ENCODE measurements around the gene PRKCB.
A peak's percentile ranks its signal among the peaks of the same experiment; 100 is the strongest.
"Not testable (repeated sequence)": the region's sequence is repeated elsewhere in the genome, so short reads cannot be mapped to it uniquely, and the experiment has no call there.

PRKCB gene

GRCh38 chr16:24023621-24024020, 187.8 kb downstream of the PRKCB start:
- peak in 1 of 2 experiments; percentile 6 for DNase-seq
- no peak for TF ChIP-seq GATA1 (IDR thresholded peaks at IDR 0.05; ENCODE audit: low read depth, low read length)
- TF ChIP-seq POLR2A (IDR thresholded peaks at IDR 0.05; ENCODE audit: low read length): no peak

DNA sequence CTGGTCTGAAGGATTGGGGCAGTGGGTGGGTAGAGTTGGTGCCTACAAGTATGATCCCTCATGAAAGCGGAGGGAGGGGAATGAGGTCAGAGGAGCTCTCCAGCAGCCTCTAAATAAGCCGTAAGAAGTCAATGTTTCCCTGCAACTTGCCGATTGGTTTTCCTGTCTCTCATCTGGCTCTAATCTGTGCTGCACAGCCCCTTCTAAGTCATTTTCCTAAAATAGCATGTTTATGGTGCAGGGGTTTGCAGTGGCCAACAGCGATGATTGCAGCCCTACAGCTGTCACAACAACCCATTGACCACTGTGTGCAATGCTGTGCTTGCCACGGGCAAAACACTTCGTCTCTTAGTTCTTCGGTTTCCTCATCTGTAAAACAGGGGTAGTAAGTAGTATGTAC, 189.2 kb downstream of the PRKCB start:
- no peak for DNase-seq
- TF ChIP-seq POLR2A (IDR thresholded peaks at IDR 0.05; ENCODE audit: low read length): no peak
- TF ChIP-seq GATA1 (IDR thresholded peaks at IDR 0.05; ENCODE audit: low read depth, low read length): no peak

DNA sequence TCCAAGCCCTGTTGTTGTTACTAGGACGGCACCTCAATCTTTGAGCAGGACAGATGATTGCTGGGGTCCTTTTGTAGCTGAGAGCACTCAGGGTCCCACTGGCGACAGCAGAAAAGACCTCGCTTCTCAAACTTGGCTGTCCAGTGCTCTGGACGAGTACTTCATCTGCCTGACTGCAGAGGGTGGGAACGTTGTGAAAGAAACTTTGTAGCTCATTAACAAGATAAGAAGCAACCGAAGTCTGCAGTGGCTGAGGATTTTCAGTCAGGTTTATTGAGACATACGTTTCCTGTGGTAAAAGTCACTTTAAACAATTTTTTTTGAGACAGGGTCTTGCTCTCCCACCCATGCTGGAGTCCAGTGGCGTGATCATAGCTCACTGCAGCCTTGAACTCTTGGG, 191.7 kb downstream of the PRKCB start:
- TF ChIP-seq GATA1 (IDR thresholded peaks at IDR 0.05; ENCODE audit: low read depth, low read length) (no peak), POLR2A (IDR thresholded peaks at IDR 0.05; ENCODE audit: low read length) (no peak)
- DNase-seq: no peak

DNA sequence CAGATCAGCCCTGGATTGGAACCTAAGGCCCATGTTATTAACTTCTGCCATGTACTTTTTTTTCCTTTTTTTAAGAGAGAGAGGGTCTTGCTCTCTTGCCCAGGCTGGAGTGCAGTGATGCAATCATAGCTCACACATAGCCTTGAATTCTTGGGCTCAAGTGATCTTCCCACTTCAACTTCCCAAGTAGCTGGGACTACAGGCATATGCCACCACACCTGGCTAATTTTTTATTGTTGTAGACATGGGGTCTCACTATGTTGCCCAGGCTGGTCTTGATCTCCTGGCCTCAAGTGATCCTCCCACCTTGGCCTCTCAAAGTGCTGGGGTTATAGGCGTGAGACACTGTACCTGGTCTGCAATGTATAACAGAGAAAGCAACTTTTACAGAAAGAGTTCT, 194.1 kb downstream of the PRKCB start:
- not testable (repeated sequence) for DNase-seq

- TF ChIP-seq GATA1 (IDR thresholded peaks at IDR 0.05; ENCODE audit: low read depth, low read length) (no peak), POLR2A (IDR thresholded peaks at IDR 0.05; ENCODE audit: low read length) (no peak)
- DNase-seq: peak; percentile 8 to 9
Observed at GRCh38 chr16:24035127-24035842, 199.5 kb downstream of the PRKCB start.

GRCh38 chr16:24036038-24036543, 200.3 kb downstream of the PRKCB start:
- TF ChIP-seq GATA1 (IDR thresholded peaks at IDR 0.05; ENCODE audit: low read depth, low read length) (no peak), POLR2A (IDR thresholded peaks at IDR 0.05; ENCODE audit: low read length) (no peak)
- DNase-seq: no peak

- TF ChIP-seq POLR2A (IDR thresholded peaks at IDR 0.05; ENCODE audit: low read length) (no peak), GATA1 (IDR thresholded peaks at IDR 0.05; ENCODE audit: low read depth, low read length) (no peak)
- DNase-seq: peak; percentile 23 to 57
Observed at GRCh38 chr16:24036614-24037013, 200.8 kb downstream of the PRKCB start.

DNA sequence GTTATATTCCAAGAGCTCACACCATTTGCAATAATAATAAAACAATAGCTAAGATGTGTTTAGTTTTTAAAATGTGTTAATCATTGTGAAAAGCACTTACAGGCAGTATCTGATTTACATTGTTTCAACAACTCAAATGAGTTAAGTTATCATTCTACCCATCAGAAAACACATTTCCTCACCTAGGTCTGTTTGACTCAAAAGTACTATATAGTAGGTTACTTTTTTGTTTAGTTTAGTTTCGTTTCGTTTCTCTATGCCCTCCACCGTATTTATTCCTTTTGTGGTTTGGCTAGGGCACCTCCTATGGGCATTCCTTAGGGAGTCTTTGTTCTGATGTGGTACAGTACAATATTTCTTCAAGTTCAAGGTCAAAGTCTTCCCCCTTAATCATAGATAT, 201.6 kb downstream of the PRKCB start:
- TF ChIP-seq GATA1 (IDR thresholded peaks at IDR 0.05; ENCODE audit: low read depth, low read length) (no peak), POLR2A (IDR thresholded peaks at IDR 0.05; ENCODE audit: low read length) (no peak)
- no peak for DNase-seq

GRCh38 chr16:24041834-24042631, 206.2 kb downstream of the PRKCB start:
- no peak for TF ChIP-seq GATA1 (IDR thresholded peaks at IDR 0.05; ENCODE audit: low read depth, low read length)
- TF ChIP-seq POLR2A (IDR thresholded peaks at IDR 0.05; ENCODE audit: low read length): no peak
- DNase-seq: peak; percentile 63 to 80

GRCh38 chr16:24044467-24044866, 208.7 kb downstream of the PRKCB start:
- DNase-seq: no peak
- no peak for TF ChIP-seq GATA1 (IDR thresholded peaks at IDR 0.05; ENCODE audit: low read depth, low read length)
- TF ChIP-seq POLR2A (IDR thresholded peaks at IDR 0.05; ENCODE audit: low read length): no peak

DNA sequence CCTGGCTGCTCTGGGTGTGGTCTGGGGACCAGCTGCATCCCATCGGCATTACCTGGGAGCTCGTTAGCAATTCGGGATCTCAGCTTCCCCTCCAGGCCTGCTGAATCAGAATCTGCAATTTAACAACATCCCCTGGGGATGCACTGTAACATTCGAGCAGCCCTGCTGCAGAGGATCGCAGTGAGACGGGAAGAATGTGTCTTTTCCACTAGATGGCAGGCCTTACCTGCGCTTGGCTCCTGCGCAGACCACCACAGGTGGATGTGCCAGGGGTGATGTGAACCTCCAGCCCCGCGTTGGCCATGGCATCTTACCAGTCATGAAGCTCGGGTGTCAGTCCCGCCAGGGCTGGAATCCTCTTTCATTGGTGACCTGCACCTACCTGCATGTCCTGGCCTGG, 209.9 kb downstream of the PRKCB start:
- TF ChIP-seq GATA1 (IDR thresholded peaks at IDR 0.05; ENCODE audit: low read depth, low read length) (no peak), POLR2A (IDR thresholded peaks at IDR 0.05; ENCODE audit: low read length) (no peak)
- peak in 1 of 2 experiments; percentile 3 for DNase-seq

DNA sequence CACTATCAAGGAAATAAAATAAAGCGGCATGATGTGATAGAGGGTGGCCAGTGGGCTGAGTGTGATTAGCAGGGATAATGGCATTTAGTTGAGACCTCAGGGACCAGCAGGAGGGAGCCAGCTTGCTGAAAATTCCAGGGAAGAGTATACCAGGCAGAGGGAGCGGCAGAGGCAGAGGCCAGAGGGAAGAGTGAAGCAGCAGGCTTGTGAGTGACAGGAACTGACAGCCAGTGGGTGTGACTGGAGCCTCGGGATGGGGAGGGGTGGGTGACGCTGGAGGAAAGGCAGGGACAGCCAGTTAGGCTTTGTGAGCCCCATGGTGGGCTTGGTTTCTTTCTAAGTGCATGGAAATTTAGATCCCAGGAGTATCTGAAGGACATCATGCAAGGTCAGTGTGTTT, 210.7 kb downstream of the PRKCB start:
- DNase-seq: no peak
- TF ChIP-seq GATA1 (IDR thresholded peaks at IDR 0.05; ENCODE audit: low read depth, low read length) (no peak), POLR2A (IDR thresholded peaks at IDR 0.05; ENCODE audit: low read length) (no peak)

GRCh38 chr16:24049113-24049512, 213.3 kb downstream of the PRKCB start:
- DNase-seq: no peak
- TF ChIP-seq POLR2A (IDR thresholded peaks at IDR 0.05; ENCODE audit: low read length) (no peak), GATA1 (IDR thresholded peaks at IDR 0.05; ENCODE audit: low read depth, low read length) (no peak)

- no peak for TF ChIP-seq GATA1 (IDR thresholded peaks at IDR 0.05; ENCODE audit: low read depth, low read length)
- TF ChIP-seq POLR2A (IDR thresholded peaks at IDR 0.05; ENCODE audit: low read length): no peak
- no peak for DNase-seq
Observed at GRCh38 chr16:24051125-24051524, 215.3 kb downstream of the PRKCB start.
